ENCODE results near the gene ZNF614.

GRCh38 chr19:52028027-52028779, at the start of gene ZNF614:
- TF ChIP-seq POLR2AphosphoS5 (IDR thresholded peaks at IDR 0.05; ENCODE audit: low read length) (peak; percentile 97), MEF2A (IDR thresholded peaks at IDR 0.05; ENCODE audit: insufficient read depth, low read depth, low read length) (0 out of 2 replicates have a peak, but pooled peaks have one; percentile 27), CTCF (IDR thresholded peaks at IDR 0.05 in 2 of 3, conservative IDR thresholded peaks at IDR 0.05 in 1 of 3; ENCODE audit: control insufficient read depth in 2 of 3, extremely low read depth in 1 of 3, insufficient read depth in 1 of 3, low read depth in 3 of 3, low read length in 3 of 3) (no peak), ELK1 (IDR thresholded peaks at IDR 0.05; ENCODE audit: low read depth, low read length) (no peak), EZH2 (IDR thresholded peaks at IDR 0.05; ENCODE audit: borderline replicate concordance, control insufficient read depth, low read depth, low read length) (no peak), ZNF24 (IDR thresholded peaks at IDR 0.05) (no peak), GABPA (IDR thresholded peaks at IDR 0.05; ENCODE audit: low read depth) (no peak), PAX5 (IDR thresholded peaks at IDR 0.05; ENCODE audit: borderline replicate concordance, low read depth, low read length) (peak; percentile 58; the same call in 1 of the 2 replicates), POLR2A (IDR thresholded peaks at IDR 0.05; ENCODE audit: low read depth, low read length) (peak; percentile 98), ZBTB33 (IDR thresholded peaks at IDR 0.05) (no peak)

Measured in GM12878 (cell line).